HCT116 (cell line): ENCODE measurements around the gene GNAT1.

Source experiments
- EZH2 ChIP-seq: fragments of 200-600 bp; sonication (generic); IDR thresholded peaks from 2 replicates; pipeline ENCODE4 v1.6.1; 2017; ENCODE audit warnings: antibody characterized with exemption, mixed run types
- EZH2phosphoT487 ChIP-seq: fragments of 200-600 bp; IDR thresholded peaks from 2 replicates; pipeline ENCODE4 v1.6.1; 2018; ENCODE audit warnings: antibody characterized with exemption, borderline replicate concordance
- FOSL1 ChIP-seq: IDR thresholded peaks from 2 replicates; pipeline ENCODE4 v1.6.1; 2012; ENCODE audit warnings: low read depth
- POLR2A ChIP-seq: IDR thresholded peaks from 2 replicates; pipeline ENCODE4 v1.7.0; 2011; ENCODE audit warnings: borderline replicate concordance; ENCODE audit not compliant: insufficient read depth, insufficient read length; ENCODE audit errors: extremely low read depth
- POLR2AphosphoS5 ChIP-seq: IDR thresholded peaks from 2 replicates; pipeline ENCODE4 v1.6.1; 2011; ENCODE audit warnings: mild to moderate bottlenecking, low read depth, low read length, moderate library complexity
- SP1 ChIP-seq: IDR thresholded peaks from 2 replicates; pipeline ENCODE4 v1.6.1; 2012; ENCODE audit warnings: low read depth
- YY1 ChIP-seq: IDR thresholded peaks from 2 replicates; pipeline ENCODE4 v1.6.1; 2011; ENCODE audit warnings: low read length, low read depth, moderate library complexity, mild to moderate bottlenecking; ENCODE audit not compliant: insufficient replicate concordance; ENCODE audit errors: extremely low read depth
- ZFX ChIP-seq: fragments of 450-650 bp; IDR thresholded peaks from 2 replicates; pipeline ENCODE4 v1.6.1; 2017
- TF ChIP-seq, protein P1 (sequence below), 3 experiments: fragments of 200-600 bp in 1 of 3; sonication (generic) in 1 of 3; IDR thresholded peaks in 2 of 3; conservative IDR thresholded peaks in 1 of 3; 2 replicates each; pipeline ENCODE4 v1.5.1; 2012 to 2017; ENCODE audit warnings: low read depth in 2 of 3, low read length in 2 of 3, antibody characterized with exemption in 1 of 3, borderline replicate concordance in 1 of 3, control low read depth in 1 of 3, mild to moderate bottlenecking in 1 of 3, mixed read lengths in 1 of 3, mixed run types in 1 of 3, moderate library complexity in 1 of 3; ENCODE audit not compliant: insufficient read depth in 1 of 3
- TF ChIP-seq, protein P2 (sequence below): IDR thresholded peaks from 2 replicates; pipeline ENCODE4 v1.6.1; 2011; ENCODE audit warnings: mild to moderate bottlenecking, low read length, moderate library complexity; ENCODE audit not compliant: insufficient replicate concordance; ENCODE audit errors: extremely low read depth

DNA sequence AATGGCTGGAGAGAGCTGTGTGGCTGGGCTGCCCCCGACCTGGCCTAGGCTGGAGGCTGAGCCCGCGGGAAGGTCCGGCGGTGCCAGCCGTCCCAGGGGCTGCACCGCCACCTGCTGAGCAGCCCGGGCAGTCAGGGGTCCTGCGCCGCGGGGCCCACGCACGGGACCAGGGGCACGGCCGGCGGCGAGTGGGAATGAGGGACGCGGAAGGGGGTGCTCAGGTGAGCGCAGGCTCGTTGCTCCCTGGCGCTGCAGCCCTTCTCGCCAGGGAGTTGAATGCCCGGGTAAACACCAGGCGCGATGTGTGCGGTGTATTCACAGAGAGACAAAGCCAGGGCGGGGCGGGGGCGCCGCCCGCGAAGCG, 37.0 kb upstream of the GNAT1 start:
- TF ChIP-seq POLR2A: no peak
- TF ChIP-seq, protein P1, sequence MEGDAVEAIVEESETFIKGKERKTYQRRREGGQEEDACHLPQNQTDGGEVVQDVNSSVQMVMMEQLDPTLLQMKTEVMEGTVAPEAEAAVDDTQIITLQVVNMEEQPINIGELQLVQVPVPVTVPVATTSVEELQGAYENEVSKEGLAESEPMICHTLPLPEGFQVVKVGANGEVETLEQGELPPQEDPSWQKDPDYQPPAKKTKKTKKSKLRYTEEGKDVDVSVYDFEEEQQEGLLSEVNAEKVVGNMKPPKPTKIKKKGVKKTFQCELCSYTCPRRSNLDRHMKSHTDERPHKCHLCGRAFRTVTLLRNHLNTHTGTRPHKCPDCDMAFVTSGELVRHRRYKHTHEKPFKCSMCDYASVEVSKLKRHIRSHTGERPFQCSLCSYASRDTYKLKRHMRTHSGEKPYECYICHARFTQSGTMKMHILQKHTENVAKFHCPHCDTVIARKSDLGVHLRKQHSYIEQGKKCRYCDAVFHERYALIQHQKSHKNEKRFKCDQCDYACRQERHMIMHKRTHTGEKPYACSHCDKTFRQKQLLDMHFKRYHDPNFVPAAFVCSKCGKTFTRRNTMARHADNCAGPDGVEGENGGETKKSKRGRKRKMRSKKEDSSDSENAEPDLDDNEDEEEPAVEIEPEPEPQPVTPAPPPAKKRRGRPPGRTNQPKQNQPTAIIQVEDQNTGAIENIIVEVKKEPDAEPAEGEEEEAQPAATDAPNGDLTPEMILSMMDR (IDR thresholded peaks at IDR 0.05 in 2 of 3, conservative IDR thresholded peaks at IDR 0.05 in 1 of 3; ENCODE audit: borderline replicate concordance in 1 of 3, insufficient read depth in 1 of 3, low read depth in 2 of 3, low read length in 2 of 3): peak in 2 of 3 experiments; percentile 11 to 20; a peak in 1 of 6 replicates
- TF ChIP-seq EZH2: no peak
- no peak for TF ChIP-seq ZFX
- no peak for TF ChIP-seq YY1
- TF ChIP-seq SP1: no peak
- TF ChIP-seq EZH2phosphoT487: no peak
- TF ChIP-seq POLR2AphosphoS5: no peak
- TF ChIP-seq FOSL1: no peak
- TF ChIP-seq, protein P2, sequence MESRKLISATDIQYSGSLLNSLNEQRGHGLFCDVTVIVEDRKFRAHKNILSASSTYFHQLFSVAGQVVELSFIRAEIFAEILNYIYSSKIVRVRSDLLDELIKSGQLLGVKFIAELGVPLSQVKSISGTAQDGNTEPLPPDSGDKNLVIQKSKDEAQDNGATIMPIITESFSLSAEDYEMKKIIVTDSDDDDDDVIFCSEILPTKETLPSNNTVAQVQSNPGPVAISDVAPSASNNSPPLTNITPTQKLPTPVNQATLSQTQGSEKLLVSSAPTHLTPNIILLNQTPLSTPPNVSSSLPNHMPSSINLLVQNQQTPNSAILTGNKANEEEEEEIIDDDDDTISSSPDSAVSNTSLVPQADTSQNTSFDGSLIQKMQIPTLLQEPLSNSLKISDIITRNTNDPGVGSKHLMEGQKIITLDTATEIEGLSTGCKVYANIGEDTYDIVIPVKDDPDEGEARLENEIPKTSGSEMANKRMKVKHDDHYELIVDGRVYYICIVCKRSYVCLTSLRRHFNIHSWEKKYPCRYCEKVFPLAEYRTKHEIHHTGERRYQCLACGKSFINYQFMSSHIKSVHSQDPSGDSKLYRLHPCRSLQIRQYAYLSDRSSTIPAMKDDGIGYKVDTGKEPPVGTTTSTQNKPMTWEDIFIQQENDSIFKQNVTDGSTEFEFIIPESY: no peak
